Anterior cingulate cortex (tissue), 58 donors: ENCODE data around the gene DNAAF3.
A peak's percentile ranks its signal among the peaks of the same experiment; 100 is the strongest.

Experiments
- DNase-seq, 58 donors: peaks; one replicate each; lab custom pipeline; 2025; lab: John Stamatoyannopoulos, UW

The DNAAF3 gene

GRCh38 chr19:55131421-55131820 lies 35.0 kb downstream of the DNAAF3 start:
- DNase-seq, result no peak

DNA sequence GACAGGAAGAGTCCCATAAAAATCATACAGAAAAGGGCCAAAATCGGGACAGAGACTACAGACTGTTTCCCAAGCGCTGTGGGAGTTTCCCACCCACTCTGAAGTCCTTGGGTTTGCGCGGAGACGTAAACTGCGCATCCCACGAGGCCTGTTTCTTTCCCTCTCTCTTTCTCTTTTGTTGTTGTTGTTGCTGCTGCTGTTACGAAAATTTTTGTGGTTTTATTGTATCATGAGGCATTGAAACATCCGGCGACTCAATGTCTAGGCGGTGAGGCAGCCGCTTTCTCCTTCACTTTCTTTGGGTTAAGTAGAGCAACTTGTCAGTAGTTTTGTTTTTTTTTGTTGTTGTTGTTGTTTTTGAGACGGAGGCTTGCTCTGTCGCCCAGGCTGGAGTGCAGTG lies 47.4 kb downstream of the DNAAF3 start:
- DNase-seq, result no peak

DNA sequence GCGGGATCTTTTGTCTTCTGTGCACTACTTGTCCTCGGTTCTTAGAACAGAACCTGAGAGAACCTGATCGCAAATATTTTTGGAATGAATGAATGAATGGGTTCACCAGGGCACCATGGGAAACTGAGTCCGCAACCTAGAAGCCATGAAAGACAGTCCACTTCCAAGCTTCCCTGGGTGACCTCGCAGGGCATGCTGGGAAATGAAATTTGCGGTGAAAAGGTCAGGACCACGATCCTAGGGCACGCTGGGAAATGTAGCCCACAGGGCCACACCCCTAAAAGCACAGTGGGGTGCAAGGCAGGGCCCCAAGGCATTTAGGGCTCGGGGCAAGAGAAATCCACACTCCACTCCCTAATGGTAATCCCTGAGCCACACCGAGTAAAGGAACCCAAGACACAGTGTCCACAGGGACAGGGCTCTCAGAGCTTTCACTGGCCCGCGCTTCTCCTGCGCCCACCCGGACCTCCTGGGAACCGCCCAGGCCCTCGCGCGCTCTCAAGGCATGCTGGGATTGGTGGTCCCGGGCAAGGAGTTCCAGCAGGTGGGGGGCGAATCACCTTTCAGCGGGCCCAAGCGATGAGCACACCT lies 47.9 kb downstream of the DNAAF3 start:
- DNase-seq, result peak in 57 of 58 donors; percentile 7 to 87 (median 61)

DNA sequence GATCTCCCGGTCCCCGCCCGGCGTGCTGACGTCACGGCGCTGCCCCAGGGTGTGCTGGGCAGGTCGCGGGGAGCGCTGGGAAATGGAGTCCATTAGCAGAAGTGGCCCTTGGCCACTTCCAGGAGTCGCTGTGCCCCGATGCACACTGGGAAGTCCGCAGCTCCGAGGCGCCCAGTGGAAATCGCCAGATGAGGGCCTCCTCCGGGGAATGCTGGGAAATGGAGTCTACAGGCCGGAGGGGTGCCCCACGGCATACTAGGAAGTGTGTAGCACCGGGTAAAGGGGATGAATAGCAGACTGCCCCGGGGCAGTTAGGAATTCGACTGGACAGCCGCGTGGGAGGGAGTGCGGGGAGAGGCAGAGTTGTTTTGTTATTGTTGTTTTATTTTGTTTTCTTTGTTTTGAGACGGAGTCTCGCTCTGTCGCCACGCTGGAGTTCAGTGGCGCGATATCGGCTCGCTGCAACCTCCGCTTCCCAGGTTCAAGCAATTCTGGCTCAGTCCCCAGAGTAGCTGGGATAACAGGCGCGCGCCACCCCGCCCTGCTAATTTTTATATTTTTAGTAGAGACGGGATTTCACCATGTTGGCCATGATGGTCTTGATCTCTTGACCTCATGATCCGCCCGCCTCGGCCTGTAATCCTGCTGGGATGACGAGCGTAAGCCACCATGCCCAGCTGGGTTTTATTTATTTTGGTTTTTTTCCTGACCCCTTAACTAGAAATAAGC lies 48.6 kb downstream of the DNAAF3 start:
- peak; percentile 81 to 100 (median 99) for DNase-seq

DNA sequence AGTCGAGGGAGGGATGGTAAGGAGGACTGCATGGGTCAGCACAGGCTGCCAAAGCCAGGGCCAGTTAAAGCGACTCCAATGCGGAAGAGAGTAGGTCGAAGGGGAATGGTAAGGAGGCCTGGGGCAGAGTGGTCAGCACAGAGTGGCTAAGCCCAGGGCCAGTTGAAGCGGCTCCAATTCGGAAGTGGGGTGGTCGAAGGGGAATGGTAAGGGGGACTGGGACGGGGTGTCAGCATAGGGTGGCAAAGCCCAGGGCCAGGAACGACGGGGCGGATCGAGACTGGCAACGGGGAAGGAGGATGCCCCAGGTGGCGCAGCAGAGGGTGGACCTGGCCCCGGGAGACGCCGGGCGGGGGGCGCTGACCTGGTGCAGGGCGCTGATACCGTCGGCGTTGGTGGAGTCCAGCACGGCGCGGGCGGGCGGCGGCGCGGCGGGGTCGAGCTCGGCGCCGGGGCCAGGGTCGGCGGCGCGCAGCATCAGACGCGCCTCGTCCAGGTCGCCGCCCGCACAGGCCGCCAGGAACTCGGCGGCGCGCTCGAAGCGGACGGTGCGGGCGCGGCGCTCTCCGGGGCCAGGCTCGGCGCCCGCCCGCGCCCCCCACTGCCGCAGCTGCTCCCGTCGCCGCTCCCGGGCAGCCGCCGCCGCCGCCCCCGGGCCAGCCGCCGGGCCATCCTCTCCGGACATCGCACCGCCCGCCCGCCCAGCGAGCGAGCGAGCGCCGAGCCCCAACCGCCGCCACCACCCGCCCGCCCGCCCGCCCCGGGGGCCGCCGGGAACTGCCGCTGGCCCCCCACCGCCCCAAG lies 49.4 kb downstream of the DNAAF3 start, which contains the start of gene PPP1R12C:
PPP1R12C (minus strand) TSS at position 779 of the 804 bp plus-strand sequence; CDS start at position 685, 94 bp downstream.
- DNase-seq, result peak in 8 of 58 donors; percentile 18 to 46 (median 32)

GRCh38 chr19:55116232-55116858 lies 50.1 kb downstream of the DNAAF3 start:
- DNase-seq, result peak in 56 of 58 donors; percentile 6 to 87 (median 58)

DNA sequence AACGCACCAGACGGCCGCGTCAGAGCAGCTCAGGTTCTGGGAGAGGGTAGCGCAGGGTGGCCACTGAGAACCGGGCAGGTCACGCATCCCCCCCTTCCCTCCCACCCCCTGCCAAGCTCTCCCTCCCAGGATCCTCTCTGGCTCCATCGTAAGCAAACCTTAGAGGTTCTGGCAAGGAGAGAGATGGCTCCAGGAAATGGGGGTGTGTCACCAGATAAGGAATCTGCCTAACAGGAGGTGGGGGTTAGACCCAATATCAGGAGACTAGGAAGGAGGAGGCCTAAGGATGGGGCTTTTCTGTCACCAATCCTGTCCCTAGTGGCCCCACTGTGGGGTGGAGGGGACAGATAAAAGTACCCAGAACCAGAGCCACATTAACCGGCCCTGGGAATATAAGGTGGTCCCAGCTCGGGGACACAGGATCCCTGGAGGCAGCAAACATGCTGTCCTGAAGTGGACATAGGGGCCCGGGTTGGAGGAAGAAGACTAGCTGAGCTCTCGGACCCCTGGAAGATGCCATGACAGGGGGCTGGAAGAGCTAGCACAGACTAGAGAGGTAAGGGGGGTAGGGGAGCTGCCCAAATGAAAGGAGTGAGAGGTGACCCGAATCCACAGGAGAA lies 50.9 kb downstream of the DNAAF3 start:
- DNase-seq, result peak in 2 of 58 donors; percentile 26 to 31

- DNase-seq, result no peak
Measured at GRCh38 chr19:55114566-55115145, 51.8 kb downstream of the DNAAF3 start.

DNA sequence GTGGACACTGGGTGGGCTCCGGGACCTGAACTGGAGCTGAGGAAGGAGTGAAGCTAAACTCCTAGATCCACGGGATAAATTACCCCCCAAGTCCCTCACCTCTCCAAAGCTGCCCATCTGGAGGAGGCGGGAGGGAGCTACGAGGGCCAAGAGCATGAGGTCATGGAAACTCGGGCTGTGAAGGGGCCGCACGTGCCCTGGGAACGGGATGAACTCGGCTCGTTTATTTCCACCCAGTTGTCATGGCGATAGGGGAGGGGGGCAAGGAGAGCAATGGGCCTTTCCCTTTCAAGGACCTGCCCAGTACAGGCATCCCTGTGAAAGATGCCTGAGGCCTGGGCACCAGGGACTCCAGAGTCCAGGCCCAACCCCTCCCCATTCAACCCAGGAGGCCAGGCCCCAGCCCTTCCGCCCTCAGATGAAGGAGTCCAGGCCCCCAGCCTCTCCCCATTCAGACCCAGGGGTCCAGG lies 52.8 kb downstream of the DNAAF3 start:
- peak in 48 of 58 donors; percentile 3 to 79 (median 36) for DNase-seq

GRCh38 chr19:55112777-55113569 lies 53.4 kb downstream of the DNAAF3 start:
- DNase-seq, result no peak

GRCh38 chr19:55112246-55112776 lies 54.1 kb downstream of the DNAAF3 start:
- no peak for DNase-seq

- no peak for DNase-seq
Measured at GRCh38 chr19:55111238-55111831, 55.1 kb downstream of the DNAAF3 start.

DNA sequence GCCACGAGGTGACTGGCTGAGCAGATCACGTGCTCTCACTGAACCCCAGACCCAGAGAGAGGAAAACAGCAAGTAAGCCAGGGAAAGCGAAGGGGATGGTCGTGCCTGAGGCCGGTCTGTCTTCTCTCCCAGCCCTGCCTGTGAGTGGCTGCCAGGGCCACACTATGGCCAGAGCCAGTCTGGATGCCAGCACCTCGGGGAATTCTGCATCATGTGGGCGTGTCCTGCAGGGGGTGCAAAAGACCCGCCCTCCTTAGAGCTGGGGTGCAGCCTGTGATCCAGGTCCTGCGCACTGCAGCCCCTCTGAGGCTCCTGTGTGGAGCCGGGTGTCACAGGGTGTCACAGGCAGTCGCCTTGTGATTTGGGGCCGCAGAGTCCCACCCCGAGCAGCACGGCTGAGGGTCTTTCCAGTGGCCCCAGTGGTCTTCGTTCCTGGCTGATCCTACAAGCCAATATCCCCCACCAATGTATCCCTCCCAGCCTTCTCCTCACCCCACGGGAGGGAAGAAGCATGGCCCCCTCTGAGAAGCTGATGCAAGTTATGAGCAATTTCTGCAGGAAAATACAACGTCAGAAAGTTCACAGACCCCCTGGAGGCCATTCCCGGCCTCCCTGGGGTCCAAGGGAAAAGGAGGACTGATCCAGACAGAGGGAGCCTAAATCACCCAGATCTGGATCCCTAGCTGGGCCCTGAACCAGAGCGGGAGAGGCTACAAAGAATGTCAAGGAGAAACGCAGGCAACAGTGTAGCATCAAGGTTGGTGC lies 56.7 kb downstream of the DNAAF3 start:
- no peak for DNase-seq
